ENCODE results near the gene STXBP4.
"Not testable (repeated sequence)": the region's sequence is repeated elsewhere in the genome, so short reads cannot be mapped to it uniquely, and the experiment has no call there.

The STXBP4 gene

GRCh38 chr17:55059724-55060123 lies 91.2 kb downstream of the STXBP4 start:
- no peak for DNase-seq

GRCh38 chr17:55062921-55063320 lies 94.4 kb downstream of the STXBP4 start:
- no peak for DNase-seq

- DNase-seq, result no peak
Measured at GRCh38 chr17:55063885-55064874, 95.6 kb downstream of the STXBP4 start.

- DNase-seq, result no peak
Measured at GRCh38 chr17:55067697-55068439, 99.3 kb downstream of the STXBP4 start.

DNA sequence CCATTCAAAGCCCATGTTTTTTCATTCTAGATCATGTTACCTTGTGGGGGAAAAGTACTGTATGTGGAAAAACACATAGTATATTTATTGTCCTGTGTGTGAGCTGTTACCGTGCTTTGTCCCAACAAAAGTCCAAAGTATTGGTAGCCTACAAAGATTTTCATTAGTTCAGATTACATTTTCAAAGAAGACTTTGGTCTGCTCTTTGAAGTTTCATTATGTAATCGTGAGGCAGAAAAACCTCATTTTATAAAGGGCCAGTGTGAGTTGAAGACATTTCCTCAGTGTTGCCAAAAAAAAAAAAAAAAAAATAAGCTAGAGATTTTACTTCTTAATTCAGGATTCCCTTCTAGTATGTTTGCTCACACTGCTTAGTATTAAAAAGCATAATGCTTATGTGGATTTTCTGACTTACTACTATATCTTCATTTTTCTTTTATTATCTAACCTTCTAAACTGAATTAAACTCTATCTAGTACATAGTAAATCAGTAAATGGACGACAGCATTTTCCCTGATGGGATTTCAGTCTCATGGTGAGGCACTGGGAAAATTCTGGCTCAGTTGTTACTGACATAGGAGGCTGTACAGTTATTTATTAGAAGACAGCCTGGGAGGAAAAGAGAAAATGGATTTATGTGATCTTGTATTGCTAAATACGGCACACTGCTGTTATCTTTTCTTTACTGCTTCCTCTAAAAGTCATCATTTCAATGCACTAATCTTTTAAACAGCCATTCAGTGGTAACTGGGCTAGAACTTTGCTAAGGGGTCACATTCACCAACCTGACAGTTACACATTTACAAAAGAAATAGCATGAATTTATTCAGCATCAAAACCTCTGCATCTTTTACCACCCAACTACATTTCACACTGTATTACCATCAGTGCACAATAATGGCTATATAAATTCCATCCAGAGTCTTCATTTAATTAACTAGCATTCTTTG lies 100.6 kb downstream of the STXBP4 start:
- DNase-seq, result no peak

DNA sequence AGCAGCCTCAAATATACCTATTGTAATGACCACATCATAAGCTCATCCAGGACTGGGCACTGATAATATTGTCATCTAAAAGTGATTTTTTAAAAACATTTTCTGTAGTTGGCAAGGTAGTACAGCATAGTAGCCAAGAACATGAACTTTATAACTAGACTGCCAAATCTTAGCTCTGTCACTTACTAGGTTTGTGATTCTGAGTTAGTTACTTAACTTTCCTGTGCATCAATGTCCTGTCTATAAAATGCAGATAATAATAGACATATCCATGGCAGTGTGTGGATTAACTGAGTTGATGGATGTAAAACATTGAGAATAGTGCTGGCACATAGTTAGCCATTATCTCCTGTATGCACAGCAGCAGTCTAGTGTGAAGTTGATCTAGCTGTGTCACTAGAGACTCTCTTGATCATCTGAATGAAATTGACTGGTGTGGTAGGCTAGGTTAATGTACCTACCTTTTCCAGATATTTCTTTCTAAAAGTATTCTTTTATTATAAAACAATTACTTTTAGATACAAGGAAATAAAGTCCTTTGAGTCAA lies 101.5 kb downstream of the STXBP4 start:
- DNase-seq, result no peak

GRCh38 chr17:55072898-55073297 lies 104.3 kb downstream of the STXBP4 start:
- DNase-seq, result no peak

GRCh38 chr17:55073467-55073866 lies 104.9 kb downstream of the STXBP4 start:
- not testable (repeated sequence) for DNase-seq

DNA sequence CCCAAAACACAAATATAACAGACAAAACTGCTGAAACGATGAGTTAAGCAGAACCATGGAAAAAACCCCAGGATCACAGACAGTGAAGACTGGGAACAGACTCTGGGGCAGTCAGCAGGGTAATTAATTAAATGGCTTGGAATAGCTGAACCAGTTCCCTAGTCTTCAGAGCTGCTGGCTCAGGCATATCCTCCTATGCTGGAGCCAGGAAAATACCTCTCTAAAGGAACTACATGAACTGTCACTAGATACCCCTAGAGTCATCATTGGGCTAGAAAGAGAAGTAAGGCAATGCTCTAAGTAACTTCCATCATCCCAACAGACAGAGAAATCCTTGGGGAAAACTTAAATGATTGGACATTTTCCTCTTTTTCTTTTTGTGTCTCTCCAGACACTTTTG lies 113.0 kb downstream of the STXBP4 start:
- DNase-seq, result no peak

GRCh38 chr17:55086635-55087058 lies 118.1 kb downstream of the STXBP4 start:
- no peak for DNase-seq

GRCh38 chr17:55089256-55089655 lies 120.7 kb downstream of the STXBP4 start:
- no peak for DNase-seq

GRCh38 chr17:55090079-55090492 lies 121.5 kb downstream of the STXBP4 start:
- peak; percentile 43 for DNase-seq

- no peak for DNase-seq
Measured at GRCh38 chr17:55093353-55093752, 124.8 kb downstream of the STXBP4 start.

DNA sequence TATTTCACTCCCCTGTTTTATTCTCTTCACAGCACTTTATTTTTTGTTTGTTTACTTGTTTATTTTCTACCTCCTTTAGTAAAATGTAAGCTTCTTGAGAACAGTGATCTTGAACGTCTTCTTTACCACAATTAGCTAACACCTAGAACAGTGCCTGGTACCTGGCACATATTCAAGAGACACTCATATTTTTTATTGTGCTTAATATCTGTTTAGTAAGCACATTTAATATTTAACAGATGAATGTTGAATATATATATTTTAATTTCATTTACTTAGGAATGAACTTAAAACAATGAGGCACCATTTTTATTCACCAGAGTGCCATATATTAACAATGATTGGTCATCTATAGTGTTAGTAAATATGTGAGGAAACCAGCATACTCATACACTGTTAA lies 130.2 kb downstream of the STXBP4 start:
- DNase-seq, result no peak

- DNase-seq, result no peak
Measured at GRCh38 chr17:55110521-55110920, 142.0 kb downstream of the STXBP4 start.

GRCh38 chr17:55114283-55114682 lies 145.7 kb downstream of the STXBP4 start:
- no peak for DNase-seq

DNA sequence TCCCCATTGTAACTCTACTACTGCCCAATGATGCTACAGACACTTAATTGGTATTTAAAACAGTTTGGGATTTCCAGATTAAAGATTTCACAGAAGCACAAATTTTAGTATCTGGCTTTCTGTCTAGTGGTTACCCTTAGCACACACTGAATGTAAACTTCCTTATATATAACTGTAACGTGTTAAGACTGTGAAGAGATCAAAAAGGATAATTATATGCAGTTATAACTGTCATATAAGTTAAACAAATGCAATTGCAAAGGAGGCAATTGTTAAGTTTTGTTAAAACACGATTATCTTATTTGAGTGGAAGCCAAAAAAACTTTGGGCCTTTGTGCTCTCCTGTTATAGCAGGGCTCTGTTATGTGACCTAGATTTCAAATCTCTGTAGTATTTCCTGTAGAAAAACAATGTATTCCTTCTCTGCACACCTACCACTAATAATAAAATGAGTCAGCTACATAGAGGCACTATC lies 147.9 kb downstream of the STXBP4 start:
- DNase-seq, result no peak

DNA sequence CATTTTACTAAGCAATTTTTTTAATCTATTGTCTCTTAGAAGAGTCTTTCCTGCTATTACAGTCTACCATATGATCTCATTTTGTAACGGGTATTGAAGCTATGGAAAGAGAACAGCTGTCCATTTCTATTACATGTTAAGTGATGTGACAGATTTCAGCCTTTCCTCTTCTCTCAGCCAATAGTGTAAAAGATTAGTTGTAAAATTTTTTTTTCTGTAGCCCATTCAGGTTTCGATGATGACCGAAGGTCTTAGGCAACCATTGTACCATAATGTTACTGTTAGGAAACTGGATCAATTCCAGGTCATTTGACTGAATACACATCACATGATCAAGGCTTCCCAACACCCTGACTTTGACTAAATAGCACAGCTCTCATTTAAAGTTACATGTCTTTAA lies 148.6 kb downstream of the STXBP4 start:
- DNase-seq, result no peak

DNA sequence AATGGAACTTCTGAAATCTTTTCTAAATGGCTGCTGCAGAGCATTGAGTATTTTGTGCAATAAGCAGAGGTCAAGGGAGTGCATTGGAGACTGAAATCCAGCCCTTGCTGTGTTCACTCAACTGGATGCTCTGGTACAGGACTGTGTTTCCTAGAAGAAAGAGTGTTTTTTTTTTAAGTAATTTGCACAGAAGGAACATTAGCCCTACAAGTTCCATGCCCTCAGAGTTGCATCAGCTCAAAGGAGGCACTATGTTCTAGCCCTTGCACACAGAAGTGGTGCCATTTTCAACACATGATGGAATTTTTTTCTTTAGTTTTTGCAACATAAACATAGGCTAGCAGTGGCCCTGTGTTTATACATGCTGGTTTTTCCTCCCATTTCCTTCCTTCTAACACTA lies 152.1 kb downstream of the STXBP4 start:
- DNase-seq, result no peak

GRCh38 chr17:55121268-55121667 lies 152.7 kb downstream of the STXBP4 start:
- DNase-seq, result no peak

- no peak for DNase-seq
Measured at GRCh38 chr17:55122114-55122513, 153.5 kb downstream of the STXBP4 start.

DNA sequence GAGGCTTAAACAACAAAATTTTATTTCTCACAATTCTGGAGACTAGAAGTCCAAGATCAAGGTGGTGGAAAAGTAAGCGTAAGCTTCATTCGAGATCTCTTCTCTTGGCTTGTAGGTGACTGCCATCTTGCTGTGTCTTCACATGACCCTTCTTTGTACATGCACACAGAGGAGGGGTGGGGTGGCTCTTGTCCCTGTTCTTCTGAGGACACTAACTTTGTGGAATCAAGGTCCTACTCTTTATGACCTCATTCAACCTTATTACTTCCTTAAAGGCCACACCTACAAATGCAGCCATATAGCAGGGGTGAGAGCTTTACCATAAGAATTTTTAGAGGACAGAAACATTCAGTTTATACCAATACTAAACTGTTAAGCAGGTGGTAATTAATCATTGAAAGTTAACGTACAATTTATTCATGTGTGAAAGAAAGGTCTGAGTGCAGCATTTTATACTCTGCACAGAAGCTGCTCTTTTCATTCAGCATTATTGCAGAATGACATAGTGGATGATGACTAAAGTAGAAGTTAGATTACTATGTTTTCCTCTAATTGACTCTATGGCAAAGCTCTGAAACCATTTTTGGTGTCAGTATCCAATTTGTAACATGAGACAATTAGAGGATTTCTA lies 156.3 kb downstream of the STXBP4 start:
- no peak for DNase-seq
